Fibroblast of lung (primary cell): ENCODE measurements around the gene TMEM232. TPM values are rescaled to one million over a fixed set of nuclear protein-coding genes. Genes with fewer than 3 reads are reported as not detected.

Source experiments
- DNase-seq, 2 donors: peaks; one replicate each; pipeline versions ENCODE4 v3.0.0 to v3.0.0-alpha.2; 2010; ENCODE audit warnings: low read depth in 2 of 2
- H2AFZ ChIP-seq: 2 replicates; pipeline ENCODE4 v1.5.1; 2012; ENCODE audit warnings: low read length, control low read depth, inconsistent platforms
- H3K27ac ChIP-seq: 2 replicates; pipeline ENCODE4 v1.5.1; 2011; ENCODE audit warnings: low read length, control low read depth; ENCODE audit not compliant: insufficient read depth
- H3K27me3 ChIP-seq: 2 replicates; pipeline ENCODE4 v1.5.1; 2011; ENCODE audit warnings: mild to moderate bottlenecking, low read length; ENCODE audit not compliant: control insufficient read depth, insufficient read depth
- H3K36me3 ChIP-seq: 2 replicates; pipeline ENCODE4 v1.5.1; 2011; ENCODE audit warnings: low read length; ENCODE audit not compliant: control insufficient read depth, insufficient read depth
- H3K4me1 ChIP-seq: 2 replicates; pipeline ENCODE4 v1.5.1; 2011; ENCODE audit warnings: low read length; ENCODE audit not compliant: control insufficient read depth, insufficient read depth; ENCODE audit errors: extremely low read depth
- H3K4me2 ChIP-seq: 2 replicates; pipeline ENCODE4 v1.5.1; 2011; ENCODE audit warnings: low read length, control low read depth; ENCODE audit not compliant: insufficient read depth; ENCODE audit errors: extremely low read depth
- H3K4me3 ChIP-seq, 4 experiments: fragments of 200-600 bp in 1 of 4; sonication (generic) in 1 of 4; replicated peaks in 1 of 4; 2 replicates each; pipeline ENCODE4 v1.5.1; 2011 to 2016; ENCODE audit warnings: low read length in 4 of 4, low read depth in 3 of 4, mild to moderate bottlenecking in 3 of 4, control low read depth in 2 of 4, inconsistent platforms in 1 of 4, mixed read lengths in 1 of 4; ENCODE audit not compliant: insufficient read depth in 1 of 4; ENCODE audit errors: control extremely low read depth in 1 of 4
- H3K79me2 ChIP-seq: 2 replicates; pipeline ENCODE4 v1.5.1; 2012; ENCODE audit warnings: mild to moderate bottlenecking, low read length, inconsistent platforms; ENCODE audit not compliant: control insufficient read depth, insufficient read depth
- H3K9ac ChIP-seq: 2 replicates; pipeline ENCODE4 v1.5.1; 2011; ENCODE audit warnings: mild to moderate bottlenecking, low read length, control low read depth; ENCODE audit not compliant: insufficient read depth
- H3K9me3 ChIP-seq: 2 replicates; pipeline ENCODE4 v1.5.1; 2012; ENCODE audit warnings: low read depth, low read length; ENCODE audit not compliant: control insufficient read depth, insufficient read depth
- H4K20me1 ChIP-seq: 2 replicates; pipeline ENCODE4 v1.5.1; 2011; ENCODE audit warnings: low read length; ENCODE audit not compliant: control insufficient read depth, insufficient read depth; ENCODE audit errors: extremely low read depth
- EZH2 ChIP-seq: IDR thresholded peaks from 2 replicates; pipeline ENCODE4 v1.5.1; 2012; ENCODE audit warnings: low read length, control low read depth, mild to moderate bottlenecking; ENCODE audit errors: missing control alignments
- polyA plus RNA-seq, 2 donors: library from polyadenylated mRNA; depleted of rRNA in 1 of 2; stranded (reverse) in 1 of 2; unstranded in 1 of 2; fragments of >200 nt; gene quantifications; 2 replicates each; pipeline ENCODE4 v1.2.1, GENCODE V29; 2011 to 2012; ENCODE audit warnings: missing spikeins in 1 of 2
- total RNA-seq: library from RNA; depleted of rRNA; stranded (reverse); fragments of >200 nt; gene quantifications from 2 replicates; pipeline ENCODE4 v1.2.1, GENCODE V29; 2014
- TF ChIP-seq, protein P1 (sequence below), 2 donors: IDR thresholded peaks in 1 of 2; conservative IDR thresholded peaks in 1 of 2; 1 replicate in 1 of 2; 2 replicates in 1 of 2; pipeline ENCODE4 v1.5.1; 2011 to 2012; ENCODE audit warnings: low read length in 2 of 2, control low read depth in 1 of 2, inconsistent platforms in 1 of 2, low read depth in 1 of 2, mild to moderate bottlenecking in 1 of 2

TMEM232 gene
- total and polyA plus RNA-seq, 2 donors (not counting 1 experiment from before 2014, with no cell fraction given) = 2.0 to 5.6 TPM

DNA sequence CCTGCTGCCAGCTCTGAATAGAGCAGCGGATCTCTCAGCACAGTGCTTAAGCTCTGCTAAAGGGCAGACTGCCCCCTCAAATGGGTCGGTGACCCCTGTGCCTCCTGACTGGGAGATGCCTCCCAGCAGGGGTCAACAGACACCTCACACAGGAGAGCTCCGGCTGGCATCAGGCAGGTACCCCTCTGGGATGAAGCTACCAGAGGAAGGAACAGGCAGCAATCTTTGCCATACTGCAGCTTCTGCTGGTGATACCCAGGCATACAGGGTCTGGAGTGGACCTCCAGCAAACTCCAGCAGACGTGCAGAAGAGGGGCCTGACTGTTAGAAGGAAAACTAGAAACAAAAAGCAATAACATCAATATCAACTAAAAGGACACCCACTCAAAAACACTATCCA lies 131.6 kb downstream of the TMEM232 start:
- H4K20me1 ChIP-seq = no peaks in the 10 kb centered on the region
- H3K4me2 ChIP-seq = no peak overlapping the region
- no peak for DNase-seq
- no peaks in the 10 kb centered on the region for H3K79me2 ChIP-seq
- H2AFZ ChIP-seq = no peak overlapping the region
- TF ChIP-seq, protein P1, sequence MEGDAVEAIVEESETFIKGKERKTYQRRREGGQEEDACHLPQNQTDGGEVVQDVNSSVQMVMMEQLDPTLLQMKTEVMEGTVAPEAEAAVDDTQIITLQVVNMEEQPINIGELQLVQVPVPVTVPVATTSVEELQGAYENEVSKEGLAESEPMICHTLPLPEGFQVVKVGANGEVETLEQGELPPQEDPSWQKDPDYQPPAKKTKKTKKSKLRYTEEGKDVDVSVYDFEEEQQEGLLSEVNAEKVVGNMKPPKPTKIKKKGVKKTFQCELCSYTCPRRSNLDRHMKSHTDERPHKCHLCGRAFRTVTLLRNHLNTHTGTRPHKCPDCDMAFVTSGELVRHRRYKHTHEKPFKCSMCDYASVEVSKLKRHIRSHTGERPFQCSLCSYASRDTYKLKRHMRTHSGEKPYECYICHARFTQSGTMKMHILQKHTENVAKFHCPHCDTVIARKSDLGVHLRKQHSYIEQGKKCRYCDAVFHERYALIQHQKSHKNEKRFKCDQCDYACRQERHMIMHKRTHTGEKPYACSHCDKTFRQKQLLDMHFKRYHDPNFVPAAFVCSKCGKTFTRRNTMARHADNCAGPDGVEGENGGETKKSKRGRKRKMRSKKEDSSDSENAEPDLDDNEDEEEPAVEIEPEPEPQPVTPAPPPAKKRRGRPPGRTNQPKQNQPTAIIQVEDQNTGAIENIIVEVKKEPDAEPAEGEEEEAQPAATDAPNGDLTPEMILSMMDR (conservative IDR thresholded peaks at IDR 0.05 in 1 of 2, IDR thresholded peaks at IDR 0.05 in 1 of 2; ENCODE audit: low read depth in 1 of 2, low read length in 2 of 2) = no peak
- TF ChIP-seq EZH2 = no peak
- H3K4me1 ChIP-seq = no peaks in the 10 kb centered on the region
- no peak overlapping the region for H3K9ac ChIP-seq
- no peaks in the 10 kb centered on the region for H3K36me3 ChIP-seq
- no peaks in the 10 kb centered on the region for H3K9me3 ChIP-seq
- H3K4me3 ChIP-seq = no peak overlapping the region
- no peak overlapping the region for H3K27ac ChIP-seq
- no peaks in the 10 kb centered on the region for H3K27me3 ChIP-seq

DNA sequence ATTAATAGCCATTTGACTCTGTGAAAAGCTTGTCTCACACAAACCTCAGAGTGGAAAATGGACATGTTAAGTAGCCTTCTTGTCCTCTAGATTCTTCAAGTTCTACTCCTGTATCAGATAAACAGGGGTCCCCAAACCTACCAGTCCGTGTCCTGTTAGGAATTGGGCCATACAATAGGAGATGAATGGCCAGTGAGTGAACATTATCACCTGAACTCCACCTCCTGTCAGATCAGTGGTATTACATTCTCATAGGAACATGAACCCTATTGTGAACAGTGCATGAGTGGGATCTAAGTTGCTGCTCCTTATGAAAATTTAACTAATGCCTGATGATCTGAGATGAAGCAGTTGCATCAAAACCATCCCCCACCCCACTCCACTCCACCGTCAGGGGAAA lies 136.3 kb downstream of the TMEM232 start:
- Histone ChIP-seq H4K20me1 (no peaks in the 10 kb centered on the region), H3K36me3 (no peaks in the 10 kb centered on the region), H2AFZ (no peak overlapping the region), H3K79me2 (no peaks in the 10 kb centered on the region), H3K9ac (no peak overlapping the region), H3K27me3 (no peaks in the 10 kb centered on the region), H3K4me1 (no peaks in the 10 kb centered on the region), H3K9me3 (no peaks in the 10 kb centered on the region), H3K4me2 (no peak overlapping the region), H3K27ac (no peak overlapping the region), H3K4me3 (no peak overlapping the region)
- TF ChIP-seq, protein P1 (conservative IDR thresholded peaks at IDR 0.05 in 1 of 2, IDR thresholded peaks at IDR 0.05 in 1 of 2; ENCODE audit: low read depth in 1 of 2, low read length in 2 of 2) = peak; percentile 26 to 46
- TF ChIP-seq EZH2 = no peak
- DNase-seq = peak; percentile 24 to 25

- no peak overlapping the region for H3K4me2 ChIP-seq
- no peaks in the 10 kb centered on the region for H3K27me3 ChIP-seq
- no peak overlapping the region for H3K4me3 ChIP-seq
- no peaks in the 10 kb centered on the region for H3K4me1 ChIP-seq
- no peaks in the 10 kb centered on the region for H3K79me2 ChIP-seq
- DNase-seq = no peak
- TF ChIP-seq EZH2 = no peak
- TF ChIP-seq, protein P1 (conservative IDR thresholded peaks at IDR 0.05 in 1 of 2, IDR thresholded peaks at IDR 0.05 in 1 of 2; ENCODE audit: low read depth in 1 of 2, low read length in 2 of 2) = no peak
- no peak overlapping the region for H3K27ac ChIP-seq
- H3K9me3 ChIP-seq = no peaks in the 10 kb centered on the region
- no peak overlapping the region for H3K9ac ChIP-seq
- H3K36me3 ChIP-seq = no peaks in the 10 kb centered on the region
- H4K20me1 ChIP-seq = no peaks in the 10 kb centered on the region
- H2AFZ ChIP-seq = no peak overlapping the region
These were observed 138.0 kb downstream of the TMEM232 start for GRCh38 chr5:110588286-110588980.
